LNCaP clone FGC (cell line): ENCODE results near the gene SLC39A7.

ENCODE experiments used
- DNase-seq: peaks from one replicate; pipeline ENCODE4 v3.0.0-alpha.2; 2011; ENCODE audit warnings: low read depth
- H3K4me3 ChIP-seq: 2 replicates; pipeline ENCODE4 v1.5.1; 2011; ENCODE audit warnings: mild to moderate bottlenecking, low read depth, low read length, control low read depth
- TF ChIP-seq, protein P1 (sequence below): IDR thresholded peaks from 2 replicates; pipeline ENCODE4 v1.5.1; 2012; ENCODE audit warnings: mild to moderate bottlenecking; ENCODE audit not compliant: control insufficient read depth, insufficient read depth; ENCODE audit errors: extremely low read depth

Gene SLC39A7

DNA sequence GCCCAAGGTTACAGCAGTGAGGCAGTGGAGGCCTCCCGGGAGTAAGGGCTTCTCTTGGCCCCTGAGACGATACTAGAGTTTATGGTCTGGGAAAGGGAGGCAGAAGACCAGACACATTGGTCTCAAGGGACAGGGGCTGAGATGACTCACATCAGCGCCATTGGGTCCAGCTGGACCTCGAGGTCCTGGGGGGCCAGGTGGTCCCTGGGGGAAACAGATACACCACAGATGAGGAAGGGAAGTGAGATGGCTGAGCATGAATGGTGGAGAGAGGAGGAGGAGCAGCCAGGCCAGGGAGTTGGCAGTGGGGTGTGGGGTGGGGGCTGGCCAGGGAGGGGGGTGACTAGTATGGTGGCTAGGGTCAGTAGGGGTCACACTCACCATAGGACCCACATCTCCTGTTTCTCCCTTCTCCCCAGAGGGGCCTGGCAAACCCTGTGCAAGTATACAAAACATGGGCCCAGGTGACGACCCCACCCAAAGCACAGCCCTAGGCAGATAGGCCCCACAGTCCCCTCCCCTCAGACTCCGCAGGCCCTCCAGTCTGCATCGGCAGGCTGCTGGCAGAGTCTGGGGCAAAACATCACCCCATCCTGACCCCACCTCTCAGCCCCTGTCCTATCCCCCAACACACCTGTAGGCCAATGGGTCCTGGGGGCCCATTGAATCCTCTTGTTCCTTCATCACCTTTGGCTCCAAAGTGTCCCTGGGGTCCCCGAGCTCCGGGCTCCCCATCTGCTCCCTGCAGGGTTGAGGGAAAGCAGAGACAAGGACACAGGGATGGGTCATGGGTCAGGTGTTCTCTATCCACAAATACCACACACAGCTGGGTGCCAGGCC, 30.3 kb upstream of the SLC39A7 start:
- TF ChIP-seq, protein P1, sequence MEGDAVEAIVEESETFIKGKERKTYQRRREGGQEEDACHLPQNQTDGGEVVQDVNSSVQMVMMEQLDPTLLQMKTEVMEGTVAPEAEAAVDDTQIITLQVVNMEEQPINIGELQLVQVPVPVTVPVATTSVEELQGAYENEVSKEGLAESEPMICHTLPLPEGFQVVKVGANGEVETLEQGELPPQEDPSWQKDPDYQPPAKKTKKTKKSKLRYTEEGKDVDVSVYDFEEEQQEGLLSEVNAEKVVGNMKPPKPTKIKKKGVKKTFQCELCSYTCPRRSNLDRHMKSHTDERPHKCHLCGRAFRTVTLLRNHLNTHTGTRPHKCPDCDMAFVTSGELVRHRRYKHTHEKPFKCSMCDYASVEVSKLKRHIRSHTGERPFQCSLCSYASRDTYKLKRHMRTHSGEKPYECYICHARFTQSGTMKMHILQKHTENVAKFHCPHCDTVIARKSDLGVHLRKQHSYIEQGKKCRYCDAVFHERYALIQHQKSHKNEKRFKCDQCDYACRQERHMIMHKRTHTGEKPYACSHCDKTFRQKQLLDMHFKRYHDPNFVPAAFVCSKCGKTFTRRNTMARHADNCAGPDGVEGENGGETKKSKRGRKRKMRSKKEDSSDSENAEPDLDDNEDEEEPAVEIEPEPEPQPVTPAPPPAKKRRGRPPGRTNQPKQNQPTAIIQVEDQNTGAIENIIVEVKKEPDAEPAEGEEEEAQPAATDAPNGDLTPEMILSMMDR, result no peak
- no peak for DNase-seq
- H3K4me3 ChIP-seq, result no peak overlapping the region

DNA sequence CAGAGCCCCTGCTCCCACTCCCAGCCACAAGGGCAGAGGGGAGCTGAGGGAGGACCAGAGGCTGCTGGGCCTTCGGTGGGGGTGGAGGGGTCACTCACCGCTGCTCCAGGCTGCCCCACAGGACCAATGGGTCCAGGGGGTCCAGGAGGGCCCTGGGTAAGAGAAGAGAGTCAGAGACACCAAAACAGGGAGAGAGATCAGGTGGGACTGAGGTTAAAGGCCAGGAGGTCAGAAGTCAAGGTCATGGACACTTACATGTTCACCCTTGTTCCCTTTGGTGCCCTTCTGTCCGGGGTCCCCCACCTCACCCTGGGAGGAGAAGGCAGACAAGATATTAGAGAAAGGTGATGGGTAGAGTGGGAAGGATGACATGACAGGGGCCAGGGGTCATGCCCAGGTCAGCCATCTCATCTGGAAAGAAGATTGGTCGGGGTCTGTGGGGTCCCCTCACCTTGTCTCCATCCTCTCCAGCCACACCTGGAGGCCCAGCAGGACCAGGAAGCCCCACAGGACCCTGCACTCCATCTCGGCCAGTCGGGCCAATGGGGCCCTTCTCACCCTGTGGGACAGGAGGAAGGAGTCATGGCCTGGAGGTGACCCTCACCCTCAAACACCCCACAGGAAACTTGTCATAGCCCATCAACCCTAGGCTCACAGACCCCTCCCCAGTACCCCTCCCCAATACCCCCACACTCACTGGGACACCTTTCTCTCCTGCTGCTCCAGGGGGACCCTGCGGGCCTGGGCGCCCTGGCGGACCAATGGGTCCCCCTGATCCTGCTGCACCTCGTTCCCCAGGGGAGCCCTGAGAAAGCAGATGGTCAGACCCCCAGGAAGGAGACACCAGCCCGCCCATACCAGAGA, 29.4 kb upstream of the SLC39A7 start:
- DNase-seq, result no peak
- H3K4me3 ChIP-seq, result no peak overlapping the region
- TF ChIP-seq, protein P1, result no peak

DNA sequence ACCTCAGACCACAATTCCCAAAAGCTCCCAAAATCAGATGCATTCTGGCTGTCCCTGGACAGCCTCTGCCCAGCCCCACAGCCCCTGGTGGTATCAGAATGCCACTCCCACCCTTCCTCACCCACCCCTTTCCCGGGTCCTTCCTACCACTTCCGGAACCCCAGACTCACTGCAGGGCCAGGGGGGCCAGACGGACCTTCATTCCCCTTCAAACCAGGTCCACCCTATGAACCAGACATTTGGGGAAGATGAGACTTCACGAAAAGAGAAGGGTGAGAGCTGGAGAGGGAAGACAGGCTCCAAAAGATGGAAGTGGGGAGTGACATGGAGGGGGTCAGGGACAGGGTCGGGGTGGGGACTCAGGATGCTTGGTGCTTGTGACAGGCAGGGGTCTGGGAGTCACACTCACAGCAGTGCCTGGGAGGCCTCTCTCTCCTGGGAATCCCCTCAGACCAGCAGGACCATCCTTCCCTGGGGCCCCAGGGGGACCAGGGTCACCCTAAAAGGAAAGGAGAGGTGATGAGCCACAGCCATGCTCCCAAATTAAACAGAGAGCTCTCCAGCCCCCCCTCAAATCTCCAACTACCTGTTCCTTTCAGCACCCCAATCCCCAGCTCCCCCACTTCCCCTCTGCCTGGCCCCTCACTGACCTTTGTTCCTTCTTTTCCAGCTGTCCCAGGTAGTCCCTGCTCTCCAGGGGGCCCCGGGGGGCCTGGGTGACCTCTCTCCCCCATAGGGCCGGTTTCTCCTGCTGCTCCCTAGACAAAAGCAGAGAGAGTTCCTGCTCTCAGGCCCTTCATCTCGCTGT, 28.6 kb upstream of the SLC39A7 start:
- no peak overlapping the region for H3K4me3 ChIP-seq
- no peak for DNase-seq
- TF ChIP-seq, protein P1, result no peak

DNA sequence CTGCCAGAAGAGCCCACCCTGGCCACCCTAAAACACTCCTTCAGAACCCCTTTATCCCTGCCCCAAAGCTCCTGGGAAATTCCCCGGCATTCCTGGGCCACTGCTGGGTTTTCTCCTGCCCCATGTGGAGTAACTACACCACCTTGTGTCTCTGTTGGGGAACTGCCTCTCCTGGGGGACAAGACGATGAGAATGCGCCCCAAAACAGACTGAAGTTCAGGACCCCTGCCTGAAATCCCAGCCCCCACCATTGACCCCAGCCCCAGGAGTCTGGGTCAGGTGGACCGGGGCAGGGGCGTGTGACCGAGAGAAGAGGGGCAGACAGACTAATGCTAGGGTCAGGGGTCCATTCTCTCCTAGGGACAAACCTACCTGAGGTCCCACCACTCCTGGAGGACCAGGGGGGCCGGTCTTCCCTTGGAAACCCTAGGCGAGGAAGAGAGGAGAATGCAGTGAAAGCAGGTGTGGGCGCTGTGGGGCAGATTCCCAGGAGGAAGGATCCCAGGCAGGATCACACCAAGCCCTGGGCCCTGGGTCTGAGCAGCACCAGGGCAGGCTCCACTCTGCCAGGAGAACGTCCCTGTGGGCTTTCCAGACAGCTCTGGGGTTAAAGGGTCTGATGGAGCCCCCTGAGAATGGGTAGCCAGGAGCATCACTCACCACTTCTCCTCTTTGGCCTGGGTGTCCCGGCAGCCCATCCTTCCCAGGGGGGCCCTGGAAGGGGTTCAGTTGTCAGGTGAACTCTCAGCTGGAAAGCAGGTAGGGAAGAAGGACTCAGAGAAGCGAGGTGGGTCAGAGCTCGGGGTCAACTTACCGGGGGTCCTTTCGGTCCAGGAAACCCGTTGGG, 27.8 kb upstream of the SLC39A7 start:
- no peak for DNase-seq
- TF ChIP-seq, protein P1, result peak; percentile 65
- no peak overlapping the region for H3K4me3 ChIP-seq

DNA sequence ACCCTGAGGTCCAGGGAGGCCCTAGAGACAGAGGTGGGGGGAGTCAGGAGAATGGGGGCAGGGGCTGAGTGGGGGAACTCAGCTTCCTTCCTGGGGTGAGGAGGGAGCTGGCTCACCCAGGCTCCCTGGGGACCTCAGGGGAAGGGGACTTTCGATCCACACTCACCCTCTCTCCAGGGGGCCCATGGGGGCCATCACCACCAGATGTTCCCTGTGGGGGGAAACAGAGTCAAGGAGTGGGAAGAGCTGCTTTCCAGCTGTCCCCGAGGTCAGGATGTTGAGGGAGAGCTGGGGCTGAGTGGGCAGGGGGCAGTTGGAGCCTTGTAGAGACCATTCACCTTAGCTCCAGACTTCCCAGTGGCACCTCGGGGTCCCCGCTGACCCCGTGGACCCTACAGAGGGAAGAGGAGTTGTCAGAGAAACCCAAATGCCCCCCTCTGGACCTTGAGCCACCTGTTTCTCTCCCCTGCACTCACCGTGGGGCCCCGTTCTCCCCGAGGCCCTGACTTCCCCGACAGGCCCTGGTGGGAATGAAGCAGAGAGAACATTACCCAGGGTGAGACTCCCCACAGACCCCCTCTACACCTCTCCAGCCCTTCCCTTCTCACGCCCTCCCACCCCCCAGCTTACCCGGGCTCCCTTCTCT, 27.0 kb upstream of the SLC39A7 start:
- DNase-seq, result no peak
- TF ChIP-seq, protein P1, result no peak
- no peak overlapping the region for H3K4me3 ChIP-seq

DNA sequence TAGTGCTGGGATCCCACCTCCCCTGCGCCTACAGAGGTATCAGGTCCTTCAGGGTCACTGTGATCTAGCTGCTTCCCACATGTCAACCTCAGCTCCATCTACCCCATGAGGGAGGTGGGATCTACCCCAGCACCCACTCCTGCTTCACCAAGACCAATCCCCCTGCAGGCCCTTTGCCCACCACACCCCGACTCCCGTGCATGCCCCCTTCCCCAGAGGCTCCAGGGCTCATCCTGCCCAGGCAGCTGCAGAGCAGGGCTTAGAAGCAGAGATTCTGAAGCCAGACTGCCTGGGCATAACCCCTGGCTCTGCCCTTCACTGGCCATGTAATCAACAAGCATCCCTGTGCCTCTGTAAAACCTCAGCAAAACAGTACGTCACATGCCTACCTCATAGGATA, 25.9 kb upstream of the SLC39A7 start:
- DNase-seq, result no peak

More for the DNA sequence above, 25.9 kb upstream of the SLC39A7 start:
- TF ChIP-seq, protein P1, result no peak
- H3K4me3 ChIP-seq, result no peak overlapping the region
